GM23338 (cell line): ENCODE data around the gene NANOS2. TPM values are rescaled to one million over a fixed set of nuclear protein-coding genes. Genes with fewer than 3 reads are reported as not detected.

Experiments
- ATAC-seq: fragments of 200-7000 bp; cut with Tn5 transposase; 3 replicates; pipeline ENCODE4 v1.9.1; 2020
- DNase-seq: peaks from one replicate; pipeline ENCODE4 v3.0.0-alpha.2; 2015; ENCODE audit warnings: low spot score
- H2AFZ ChIP-seq: fragments of 200-600 bp; sonication (generic); 2 replicates; pipeline ENCODE4 v1.8.0; 2016; ENCODE audit warnings: antibody characterized with exemption, mild to moderate bottlenecking, moderate library complexity
- H3F3A ChIP-seq: fragments of 200-600 bp; sonication (generic); replicated peaks from 2 replicates; pipeline ENCODE4 v1.8.0; 2017; ENCODE audit warnings: antibody characterized with exemption, mixed run types, low read depth
- H3K27ac ChIP-seq: fragments of 200-600 bp; sonication (generic); 2 replicates; pipeline ENCODE4 v1.6.1; 2016; ENCODE audit warnings: low read depth
- H3K27me3 ChIP-seq: fragments of 200-600 bp; sonication (generic); 2 replicates; pipeline ENCODE4 v1.8.0; 2016; ENCODE audit warnings: mild to moderate bottlenecking, mixed run types, moderate library complexity; ENCODE audit not compliant: insufficient read depth
- H3K36me3 ChIP-seq: fragments of 200-600 bp; sonication (generic); 2 replicates; pipeline ENCODE4 v1.8.0; 2016; ENCODE audit warnings: mild to moderate bottlenecking; ENCODE audit not compliant: insufficient read depth
- H3K4me1 ChIP-seq: fragments of 200-600 bp; sonication (generic); 2 replicates; pipeline ENCODE4 v1.8.0; 2016; ENCODE audit warnings: mild to moderate bottlenecking, moderate library complexity; ENCODE audit not compliant: insufficient read depth
- H3K4me2 ChIP-seq: fragments of 200-600 bp; sonication (generic); 2 replicates; pipeline ENCODE4 v1.7.1; 2017; ENCODE audit warnings: mixed run types
- H3K4me3 ChIP-seq: fragments of 200-600 bp; sonication (generic); 2 replicates; pipeline ENCODE4 v1.6.1; 2016; ENCODE audit warnings: mixed run types
- H3K79me2 ChIP-seq: fragments of 200-600 bp; sonication (generic); replicated peaks from 2 replicates; pipeline ENCODE4 v1.8.0; 2017; ENCODE audit warnings: mild to moderate bottlenecking; ENCODE audit not compliant: insufficient read depth
- H3K9me2 ChIP-seq: fragments of 200-600 bp; sonication (generic); 2 replicates; pipeline ENCODE4 v1.8.0; 2017; ENCODE audit not compliant: insufficient read depth
- H4K20me1 ChIP-seq: fragments of 200-600 bp; sonication (generic); replicated peaks from 2 replicates; pipeline ENCODE4 v1.8.0; 2017; ENCODE audit warnings: mild to moderate bottlenecking; ENCODE audit not compliant: insufficient read depth
- H3K27ac Mint-ChIP-seq: 2 replicates; pipeline ENCODE4 v1.8.0; 2020; ENCODE audit warnings: inconsistent platforms, mild to moderate bottlenecking, moderate library complexity, mixed read lengths
- H3K27me3 Mint-ChIP-seq: 3 replicates; pipeline ENCODE4 v1.8.0; 2022; ENCODE audit warnings: low read depth, mild to moderate bottlenecking, moderate library complexity, mixed read lengths, inconsistent platforms; ENCODE audit not compliant: insufficient read depth, poor library complexity
- H3K36me3 Mint-ChIP-seq: 3 replicates; pipeline ENCODE4 v1.8.0; 2021; ENCODE audit warnings: low read depth, mild to moderate bottlenecking, inconsistent platforms, moderate library complexity, mixed read lengths
- H3K4me1 Mint-ChIP-seq: 3 replicates; pipeline ENCODE4 v1.8.0; 2020; ENCODE audit warnings: mild to moderate bottlenecking, inconsistent platforms, mixed read lengths
- H3K4me3 Mint-ChIP-seq: 3 replicates; pipeline ENCODE4 v1.8.0; 2021; ENCODE audit warnings: moderate library complexity, mild to moderate bottlenecking, inconsistent platforms, mixed read lengths
- H3K9me3 Mint-ChIP-seq: 3 replicates; pipeline ENCODE4 v1.8.0; 2020; ENCODE audit warnings: moderate library complexity, mild to moderate bottlenecking, inconsistent platforms, mixed read lengths
- CTCF ChIP-seq, 2 experiments: fragments of 200-600 bp in 1 of 2; sonication (generic) in 1 of 2; conservative IDR thresholded peaks; 2 replicates each; pipeline versions ENCODE4 v1.5.1 to v1.6.1; 2016 to 2017; ENCODE audit warnings: antibody characterized with exemption in 2 of 2, low read depth in 2 of 2, mild to moderate bottlenecking in 2 of 2, moderate library complexity in 1 of 2
- EZH2 ChIP-seq: fragments of 200-600 bp; sonication (generic); IDR thresholded peaks from one replicate; pipeline ENCODE4 v1.8.0; 2017; ENCODE audit warnings: antibody characterized with exemption, mild to moderate bottlenecking, low read depth; ENCODE audit not compliant: unreplicated experiment
- EZH2phosphoT487 ChIP-seq: fragments of 200-600 bp; sonication (generic); IDR thresholded peaks from one replicate; pipeline ENCODE4 v1.8.1; 2018; ENCODE audit warnings: antibody characterized with exemption; ENCODE audit not compliant: unreplicated experiment
- STAT1 ChIP-seq: IDR thresholded peaks from one replicate; pipeline ENCODE4 v1.6.1; 2016; ENCODE audit warnings: antibody characterized with exemption; ENCODE audit not compliant: unreplicated experiment
- ZNF114 ChIP-seq: fragments of 250-450 bp; sonication (Bioruptor Pico); IDR thresholded peaks from 2 replicates; pipeline ENCODE4 v1.5.0; 2020; ENCODE audit warnings: mild to moderate bottlenecking, moderate library complexity
- ZNF331 ChIP-seq: fragments of 250-450 bp; sonication (Bioruptor Pico); IDR thresholded peaks from 2 replicates; pipeline ENCODE4 v1.5.0; 2020; ENCODE audit warnings: low read depth, mild to moderate bottlenecking, moderate library complexity
- polyA plus RNA-seq: library from polyadenylated mRNA; unstranded; fragments of >200 nt; fragmentation: Nextera tagmentation; extraction: Ambion mirVana; gene quantifications from 2 replicates; pipeline ENCODE4 v1.2.1, GENCODE V29; 2016
- total RNA-seq: library from RNA; depleted of rRNA; stranded (reverse); fragments of >200 nt; shearing (Covaris generic); gene quantifications from 2 replicates; pipeline ENCODE4 v1.2.3, GENCODE V29; 2014
- TF ChIP-seq, protein P1 (sequence below): fragments of 250-450 bp; sonication (Bioruptor Pico); IDR thresholded peaks from 2 replicates; pipeline ENCODE4 v1.5.0; 2020; ENCODE audit warnings: mild to moderate bottlenecking, moderate library complexity

Gene NANOS2
- total and polyA plus RNA-seq, 2 experiments from 2014 or later, result 0.11 to 0.14 TPM

DNA sequence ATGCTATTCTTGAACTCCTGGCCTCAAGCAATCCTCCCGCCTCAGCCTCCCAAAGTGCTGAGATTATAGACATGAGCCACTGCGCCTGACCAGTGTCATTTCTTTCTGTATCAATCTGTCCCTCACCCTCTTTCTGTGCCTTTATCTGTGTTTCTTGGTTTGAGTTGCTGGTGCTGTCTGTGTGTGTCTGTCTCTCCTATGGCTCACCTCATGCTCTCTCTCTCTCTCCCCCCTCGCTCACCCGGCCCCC, 38.5 kb downstream of the NANOS2 start:
- Histone ChIP-seq H3K27ac (peak overlapping the region; percentile 66; the same call in 1 of the 2 replicates), H3K27me3 (no peaks in the 10 kb centered on the region), H2AFZ (peak overlapping the region; percentile 90), H3K4me3 (peak overlapping the region; percentile 62), H3K4me2 (peak overlapping the region; percentile 90), H3K4me1 (peaks cover 9% of the 10 kb centered on the region), H3K9me2 (0 out of 2 replicates have a peak, but pooled peaks cover 4% of the 10 kb centered on the region), H3K79me2 (no peaks in the 10 kb centered on the region), H3K36me3 (no peaks in the 10 kb centered on the region), H4K20me1 (no peaks in the 10 kb centered on the region; the same call in 1 of the 2 replicates), H3F3A (peaks cover 13% of the 10 kb centered on the region; the same call in 1 of the 2 replicates)
- Mint-ChIP-seq H3K4me1 (peaks cover 42% of the 10 kb centered on the region), H3K27ac (peak overlapping the region; percentile 10), H3K4me3 (peak overlapping the region; percentile 69), H3K27me3 (peaks cover 19% of the 10 kb centered on the region), H3K9me3 (no peaks in the 10 kb centered on the region), H3K36me3 (peaks cover 17% of the 10 kb centered on the region)
- DNase-seq (no peak), ATAC-seq (no peak; the same call in 2 of the 3 replicates)
- TF ChIP-seq CTCF (conservative IDR thresholded peaks at IDR 0.05; ENCODE audit: low read depth in 2 of 2) (no peak), ZNF114 (CRISPR knock-in tag) (no peak), ZNF331 (CRISPR knock-in tag) (no peak)

DNA sequence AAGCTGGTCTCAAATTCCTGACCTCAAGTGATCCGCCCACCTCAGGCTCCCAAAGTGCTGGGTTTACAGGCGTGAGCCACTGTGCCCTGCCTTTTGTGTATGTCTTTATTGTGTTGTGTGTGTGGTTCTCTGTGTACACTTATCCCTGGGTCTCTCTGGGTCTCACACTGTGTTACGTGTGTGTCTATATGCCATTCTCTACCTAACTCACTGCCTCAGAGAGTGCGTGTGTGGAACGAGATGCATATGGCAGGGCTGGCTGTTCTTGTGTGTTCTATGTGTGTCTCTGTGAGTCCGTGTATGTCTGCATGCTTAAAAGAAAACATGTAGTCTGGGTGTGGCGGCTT, 40.0 kb downstream of the NANOS2 start:
- Histone ChIP-seq H3K4me3 (no peak overlapping the region), H3K27ac (no peak overlapping the region), H3F3A (peaks cover 6% of the 10 kb centered on the region; the same call in 1 of the 2 replicates), H2AFZ (no peak overlapping the region), H3K4me1 (peaks cover 7% of the 10 kb centered on the region; the same call in 1 of the 2 replicates), H3K79me2 (no peaks in the 10 kb centered on the region; the same call in 1 of the 2 replicates), H3K36me3 (no peaks in the 10 kb centered on the region), H3K4me2 (no peak overlapping the region), H3K27me3 (no peaks in the 10 kb centered on the region), H4K20me1 (no peaks in the 10 kb centered on the region; the same call in 1 of the 2 replicates), H3K9me2 (0 out of 2 replicates have a peak, but pooled peaks cover 4% of the 10 kb centered on the region)
- H3K27ac Mint-ChIP-seq, result no peak overlapping the region
- DNase-seq (no peak), ATAC-seq (no peak)
- H3K4me3 Mint-ChIP-seq, result no peak overlapping the region; the same call in 2 of the 3 replicates
- TF ChIP-seq EZH2phosphoT487, result no peak
- no peak for TF ChIP-seq STAT1
- TF ChIP-seq, protein P1, sequence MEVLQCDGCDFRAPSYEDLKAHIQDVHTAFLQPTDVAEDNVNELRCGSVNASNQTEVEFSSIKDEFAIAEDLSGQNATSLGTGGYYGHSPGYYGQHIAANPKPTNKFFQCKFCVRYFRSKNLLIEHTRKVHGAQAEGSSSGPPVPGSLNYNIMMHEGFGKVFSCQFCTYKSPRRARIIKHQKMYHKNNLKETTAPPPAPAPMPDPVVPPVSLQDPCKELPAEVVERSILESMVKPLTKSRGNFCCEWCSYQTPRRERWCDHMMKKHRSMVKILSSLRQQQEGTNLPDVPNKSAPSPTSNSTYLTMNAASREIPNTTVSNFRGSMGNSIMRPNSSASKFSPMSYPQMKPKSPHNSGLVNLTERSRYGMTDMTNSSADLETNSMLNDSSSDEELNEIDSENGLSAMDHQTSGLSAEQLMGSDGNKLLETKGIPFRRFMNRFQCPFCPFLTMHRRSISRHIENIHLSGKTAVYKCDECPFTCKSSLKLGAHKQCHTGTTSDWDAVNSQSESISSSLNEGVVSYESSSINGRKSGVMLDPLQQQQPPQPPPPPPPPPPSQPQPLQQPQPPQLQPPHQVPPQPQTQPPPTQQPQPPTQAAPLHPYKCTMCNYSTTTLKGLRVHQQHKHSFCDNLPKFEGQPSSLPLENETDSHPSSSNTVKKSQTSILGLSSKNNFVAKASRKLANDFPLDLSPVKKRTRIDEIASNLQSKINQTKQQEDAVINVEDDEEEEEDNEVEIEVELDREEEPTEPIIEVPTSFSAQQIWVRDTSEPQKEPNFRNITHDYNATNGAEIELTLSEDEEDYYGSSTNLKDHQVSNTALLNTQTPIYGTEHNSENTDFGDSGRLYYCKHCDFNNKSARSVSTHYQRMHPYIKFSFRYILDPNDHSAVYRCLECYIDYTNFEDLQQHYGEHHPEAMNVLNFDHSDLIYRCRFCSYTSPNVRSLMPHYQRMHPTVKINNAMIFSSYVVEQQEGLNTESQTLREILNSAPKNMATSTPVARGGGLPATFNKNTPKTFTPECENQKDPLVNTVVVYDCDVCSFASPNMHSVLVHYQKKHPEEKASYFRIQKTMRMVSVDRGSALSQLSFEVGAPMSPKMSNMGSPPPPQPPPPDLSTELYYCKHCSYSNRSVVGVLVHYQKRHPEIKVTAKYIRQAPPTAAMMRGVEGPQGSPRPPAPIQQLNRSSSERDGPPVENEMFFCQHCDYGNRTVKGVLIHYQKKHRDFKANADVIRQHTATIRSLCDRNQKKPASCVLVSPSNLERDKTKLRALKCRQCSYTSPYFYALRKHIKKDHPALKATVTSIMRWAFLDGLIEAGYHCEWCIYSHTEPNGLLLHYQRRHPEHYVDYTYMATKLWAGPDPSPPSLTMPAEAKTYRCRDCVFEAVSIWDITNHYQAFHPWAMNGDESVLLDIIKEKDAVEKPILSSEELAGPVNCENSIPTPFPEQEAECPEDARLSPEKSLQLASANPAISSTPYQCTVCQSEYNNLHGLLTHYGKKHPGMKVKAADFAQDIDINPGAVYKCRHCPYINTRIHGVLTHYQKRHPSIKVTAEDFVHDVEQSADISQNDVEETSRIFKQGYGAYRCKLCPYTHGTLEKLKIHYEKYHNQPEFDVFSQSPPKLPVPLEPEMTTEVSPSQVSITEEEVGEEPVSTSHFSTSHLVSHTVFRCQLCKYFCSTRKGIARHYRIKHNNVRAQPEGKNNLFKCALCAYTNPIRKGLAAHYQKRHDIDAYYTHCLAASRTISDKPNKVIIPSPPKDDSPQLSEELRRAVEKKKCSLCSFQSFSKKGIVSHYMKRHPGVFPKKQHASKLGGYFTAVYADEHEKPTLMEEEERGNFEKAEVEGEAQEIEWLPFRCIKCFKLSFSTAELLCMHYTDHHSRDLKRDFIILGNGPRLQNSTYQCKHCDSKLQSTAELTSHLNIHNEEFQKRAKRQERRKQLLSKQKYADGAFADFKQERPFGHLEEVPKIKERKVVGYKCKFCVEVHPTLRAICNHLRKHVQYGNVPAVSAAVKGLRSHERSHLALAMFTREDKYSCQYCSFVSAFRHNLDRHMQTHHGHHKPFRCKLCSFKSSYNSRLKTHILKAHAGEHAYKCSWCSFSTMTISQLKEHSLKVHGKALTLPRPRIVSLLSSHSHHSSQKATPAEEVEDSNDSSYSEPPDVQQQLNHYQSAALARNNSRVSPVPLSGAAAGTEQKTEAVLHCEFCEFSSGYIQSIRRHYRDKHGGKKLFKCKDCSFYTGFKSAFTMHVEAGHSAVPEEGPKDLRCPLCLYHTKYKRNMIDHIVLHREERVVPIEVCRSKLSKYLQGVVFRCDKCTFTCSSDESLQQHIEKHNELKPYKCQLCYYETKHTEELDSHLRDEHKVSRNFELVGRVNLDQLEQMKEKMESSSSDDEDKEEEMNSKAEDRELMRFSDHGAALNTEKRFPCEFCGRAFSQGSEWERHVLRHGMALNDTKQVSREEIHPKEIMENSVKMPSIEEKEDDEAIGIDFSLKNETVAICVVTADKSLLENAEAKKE (CRISPR knock-in tag), result no peak
- TF ChIP-seq EZH2, result no peak
- H3K27me3 Mint-ChIP-seq, result peaks cover 11% of the 10 kb centered on the region
- H3K9me3 Mint-ChIP-seq, result no peaks in the 10 kb centered on the region
- peaks cover 17% of the 10 kb centered on the region for H3K36me3 Mint-ChIP-seq
- peaks cover 38% of the 10 kb centered on the region for H3K4me1 Mint-ChIP-seq
